ENCODE measurements around the gene CCDC27. TPM values are rescaled to one million over a fixed set of nuclear protein-coding genes. Genes with fewer than 3 reads are reported as not detected.
A peak's percentile ranks its signal among the peaks of the same experiment; 100 is the strongest.

CCDC27 gene
- total and polyA plus RNA-seq, 2 of the 13 experiments (the other 11 are each of a cell fraction or from before 2014, with no cell fraction given): not detected

DNA sequence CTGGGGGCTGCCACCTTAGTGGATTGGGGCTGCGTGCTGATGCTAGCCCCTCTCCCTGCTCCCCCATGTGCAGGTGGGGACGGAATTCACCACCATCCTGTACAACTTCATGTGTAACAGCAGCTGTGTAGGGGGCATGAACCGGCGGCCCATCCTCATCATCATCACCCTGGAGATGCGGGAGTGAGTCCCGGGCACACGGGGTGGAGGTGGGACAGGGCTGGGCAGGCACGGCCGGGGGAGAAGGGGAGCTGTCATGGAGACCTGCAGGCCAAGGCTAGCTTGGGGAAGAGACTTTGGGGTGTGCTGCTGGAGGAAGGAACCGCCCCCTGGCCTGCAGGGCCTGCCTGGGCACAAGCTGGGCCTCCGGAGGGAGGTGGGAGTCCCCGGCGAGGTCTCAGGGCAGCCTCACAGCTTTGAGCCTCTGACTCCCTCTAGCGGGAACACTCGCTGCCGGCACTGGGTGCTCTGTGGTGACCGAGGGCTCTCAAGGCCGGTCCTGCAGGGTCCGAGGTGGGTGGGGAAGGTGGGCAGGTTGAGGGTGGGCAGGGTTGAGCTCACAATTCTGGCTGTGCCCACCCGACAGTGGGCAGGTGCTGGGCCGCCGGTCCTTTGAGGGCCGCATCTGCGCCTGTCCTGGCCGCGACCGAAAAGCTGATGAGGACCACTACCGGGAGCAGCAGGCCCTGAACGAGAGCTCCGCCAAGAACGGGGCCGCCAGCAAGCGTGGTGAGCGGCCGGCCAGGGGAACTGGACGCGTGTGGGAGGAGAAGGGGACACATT, 25.0 kb upstream of the CCDC27 start (continued):
- TF ChIP-seq CTCF (CRISPR knock-in tag; IDR thresholded peaks at IDR 0.05) (peak; percentile 56), RBAK (CRISPR knock-in tag; IDR thresholded peaks at IDR 0.05) (no peak), HOXA5 (CRISPR knock-in tag; IDR thresholded peaks at IDR 0.05) (no peak), CBX5 (CRISPR knock-in tag; IDR thresholded peaks at IDR 0.05; ENCODE audit: borderline replicate concordance) (no peak), ZNF263 (CRISPR knock-in tag; IDR thresholded peaks at IDR 0.05) (no peak), PTBP1 (IDR thresholded peaks at IDR 0.05; ENCODE audit: low read depth, low read length, poor library complexity, severe bottlenecking) (no peak), ZNF770 (CRISPR knock-in tag; IDR thresholded peaks at IDR 0.05) (peak; percentile 52; the same call in 1 of the 2 replicates)
